Measurements from ENCODE around the gene GOLGA8F. TPM values are rescaled to one million over a fixed set of nuclear protein-coding genes. Genes with fewer than 3 reads are reported as not detected.

Gene GOLGA8F, protein sequence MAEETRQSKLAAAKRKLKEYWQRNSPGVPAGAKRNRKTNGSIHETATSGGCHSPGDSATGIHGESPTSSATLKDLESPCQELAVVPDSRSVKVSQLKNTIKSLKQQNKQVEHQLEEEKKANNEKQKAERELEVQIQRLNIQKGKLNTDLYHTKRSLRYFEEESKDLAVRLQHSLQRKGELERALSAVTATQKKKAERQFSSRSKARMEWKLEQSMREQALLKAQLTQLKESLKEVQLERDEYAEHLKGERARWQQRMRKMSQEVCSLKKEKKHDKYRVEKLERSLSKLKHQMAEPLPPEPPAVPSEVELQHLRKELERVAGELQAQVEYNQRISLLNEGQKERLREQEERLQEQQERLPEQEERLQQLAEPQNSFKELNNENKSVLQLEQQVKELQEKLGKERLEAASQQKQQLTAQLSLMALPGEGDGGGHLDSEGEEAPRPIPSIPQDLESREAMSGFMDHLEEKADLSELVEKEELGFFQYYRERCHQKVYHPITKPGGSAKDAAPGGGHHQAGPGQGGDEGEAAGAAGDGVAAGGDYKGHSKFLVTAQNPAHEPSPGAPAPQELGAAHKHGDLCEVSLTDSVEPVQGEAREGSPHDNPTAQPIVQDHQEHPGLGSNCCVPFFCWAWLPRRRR
- total RNA-seq (2022; extraction: Qiagen RNA extraction; ENCODE audit: low read depth) = 0.02 TPM in 1 of 5 replicates, not detected in the others

DNA sequence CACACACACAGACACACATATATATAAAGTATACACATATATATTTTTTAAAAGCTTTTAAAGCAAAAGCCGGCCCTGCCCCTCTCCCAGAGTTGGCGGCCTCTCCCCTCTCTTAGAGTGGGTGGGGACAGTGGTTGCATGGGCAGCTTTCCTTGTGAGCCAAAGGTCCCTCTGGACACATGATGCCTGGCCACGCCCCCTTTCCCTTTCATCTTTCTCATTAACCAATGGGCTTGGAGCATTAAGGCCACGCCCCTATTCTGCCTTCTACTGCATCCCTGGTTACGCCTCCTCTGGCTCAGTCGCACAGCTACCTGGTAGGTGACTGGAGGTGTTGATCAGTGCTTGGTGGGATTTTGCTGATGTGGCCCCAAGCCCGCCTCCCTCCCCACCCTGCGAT is at the start of gene GOLGA8F:
Gene GOLGA8F, plus strand, starts transcription at position 301 of the 400 bp plus-strand sequence. Its CDS starts 98 bp downstream, at position 399.

DNA sequence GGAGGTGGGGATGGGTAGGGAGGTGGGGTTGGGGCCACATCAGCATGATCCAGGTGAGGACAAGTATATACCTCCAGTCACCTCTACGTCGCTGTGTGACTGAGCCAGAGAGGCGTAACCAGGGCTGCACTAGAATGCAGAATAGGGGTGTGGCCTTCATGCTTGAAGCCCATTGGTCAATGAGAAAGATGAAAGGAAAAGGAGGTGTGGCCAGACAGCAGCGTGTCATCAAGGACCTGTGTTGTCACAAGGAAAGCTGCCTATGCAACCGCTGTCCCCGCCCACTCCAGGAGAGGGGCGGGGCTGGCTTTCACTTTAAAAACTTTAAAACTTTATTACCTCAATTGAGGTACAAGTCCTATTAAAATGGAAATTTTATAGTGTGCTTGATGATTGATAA is 20.5 kb upstream of the GOLGA8F start, which contains the start of gene GOLGA6L24:
Gene GOLGA6L24, minus strand, starts transcription at position 101 of the 400 bp plus-strand sequence. Its CDS starts 61 bp downstream, at position 40.

Other genes with a start within 250 kb of the GOLGA8F start
- gene HERC2, start 56.5 kb upstream of the GOLGA8F start, total RNA-seq (2022; extraction: Qiagen RNA extraction; ENCODE audit: low read depth) = 38.3 to 51.3 TPM (median 47.0 TPM) in 5 replicates
- not detected in 5 replicates for gene GOLGA6L24, start 20.6 kb upstream of the GOLGA8F start, total RNA-seq (2022; extraction: Qiagen RNA extraction; ENCODE audit: low read depth)
- gene GOLGA8G, start 154.3 kb downstream of the GOLGA8F start, total RNA-seq (2022; extraction: Qiagen RNA extraction; ENCODE audit: low read depth) = not detected in 5 replicates
- gene GOLGA6L25, start 174.9 kb downstream of the GOLGA8F start, total RNA-seq (2022; extraction: Qiagen RNA extraction; ENCODE audit: low read depth) = not detected in 5 replicates